Activated gamma-delta T cell treated with Interleukin-2 at 50 U/mL for 16 hours (primary cell): ENCODE results near the gene SARNP.

ENCODE experiments used
- DNase-seq: peaks from one replicate; pipeline ENCODE4 v3.0.0-alpha.2; 2020

The SARNP gene

DNA sequence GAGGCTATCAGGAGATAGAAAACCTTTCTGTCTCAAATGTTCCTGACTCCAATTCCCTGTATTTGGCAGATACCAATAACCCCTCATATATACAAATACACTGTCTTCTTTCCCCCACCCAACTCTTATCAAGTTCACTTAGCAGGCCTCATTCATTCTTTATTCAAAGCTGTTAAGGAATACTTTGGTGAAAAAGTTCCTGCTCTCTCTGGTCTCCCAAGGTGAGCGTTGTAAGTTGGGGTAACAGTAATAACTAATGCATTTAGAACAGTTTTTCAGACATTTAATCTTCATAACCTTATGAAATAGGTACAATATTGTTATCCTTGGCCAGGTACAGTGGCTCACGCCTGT, 78.5 kb downstream of the SARNP start:
- no peak for DNase-seq

DNA sequence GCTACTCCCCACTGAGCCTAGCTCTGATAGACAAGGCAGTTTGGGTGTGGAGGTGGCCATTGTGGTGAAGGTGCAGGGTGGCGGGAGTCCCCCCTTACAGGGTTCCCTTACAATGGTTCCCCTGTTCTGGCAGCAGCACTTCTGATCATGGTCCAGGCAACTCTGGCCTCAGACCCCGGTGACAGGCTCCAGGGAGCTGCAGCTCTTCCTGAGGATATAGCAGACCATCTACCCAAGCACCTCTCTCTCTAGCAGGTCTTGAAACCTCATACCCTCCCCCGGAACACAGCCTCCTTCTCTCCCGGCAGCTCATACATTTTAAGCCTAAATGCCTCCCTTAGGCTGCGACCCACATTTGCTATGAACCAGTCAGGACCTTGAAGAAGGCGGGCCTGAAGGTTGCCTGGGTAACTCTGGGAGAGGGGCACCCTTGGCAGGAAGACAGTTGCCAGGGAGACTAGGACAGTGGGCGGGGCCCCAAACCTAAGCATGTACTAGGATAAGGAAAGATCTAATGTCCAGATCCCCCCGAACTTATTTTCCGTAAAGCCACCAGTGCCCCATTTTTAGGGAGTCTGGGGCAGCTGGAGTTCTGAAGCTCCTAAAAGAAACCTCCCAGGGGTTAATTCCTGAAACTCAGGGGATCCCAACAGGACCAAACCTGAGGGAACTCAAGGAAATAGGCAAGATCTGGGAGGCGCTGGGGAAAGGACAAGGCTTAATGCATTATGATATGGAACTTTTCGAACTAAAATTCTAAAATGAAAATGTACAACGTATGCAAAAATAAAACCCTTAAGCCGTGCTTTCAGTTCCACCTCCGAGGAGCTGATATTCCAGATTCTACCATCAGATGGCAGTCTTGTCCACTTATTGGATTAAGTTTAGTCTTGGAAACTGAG, 79.2 kb downstream of the SARNP start:
- peak; percentile 77 for DNase-seq

GRCh38 chr12:55737581-55738122, 79.9 kb downstream of the SARNP start:
- DNase-seq = no peak

DNA sequence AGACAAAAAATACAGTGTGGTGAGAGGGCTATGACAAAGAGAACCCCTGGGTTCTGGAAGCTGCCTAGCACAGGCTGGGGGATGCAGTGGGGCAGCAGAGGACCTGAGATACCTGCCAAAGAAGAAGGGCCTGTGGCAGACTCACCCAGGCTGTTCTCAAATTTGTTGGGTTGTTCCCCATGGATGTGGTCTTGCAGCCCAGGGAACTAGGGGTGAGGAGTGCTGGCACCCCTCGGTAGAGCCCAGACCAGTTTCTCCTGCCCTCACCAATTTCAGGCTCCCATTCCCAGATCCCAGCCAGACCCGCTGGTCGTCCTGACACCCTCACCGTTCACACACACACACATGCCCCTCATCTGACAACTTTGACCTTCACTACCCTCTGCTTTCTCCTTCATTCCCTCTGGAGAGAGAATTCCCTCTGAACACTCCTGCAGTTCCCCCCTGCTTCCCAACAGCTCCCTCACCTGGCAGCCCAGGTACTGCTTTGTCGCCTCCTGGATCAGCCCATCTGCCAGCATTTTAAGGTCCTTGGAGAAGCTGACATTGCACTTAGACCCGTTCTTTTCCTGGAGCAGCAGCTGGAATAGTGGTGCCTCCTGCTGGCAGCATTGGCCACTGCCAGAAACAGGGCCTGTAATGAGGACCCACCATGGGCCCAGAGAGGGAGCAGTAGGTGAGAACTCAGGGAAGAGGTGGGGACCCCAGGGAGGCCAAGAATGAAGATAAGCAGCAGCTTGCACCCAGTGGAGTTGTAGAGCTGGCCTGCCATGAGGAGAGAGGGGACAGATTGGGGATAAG, 80.5 kb downstream of the SARNP start:
- DNase-seq = peak; percentile 48

- no peak for DNase-seq
These were observed 81.4 kb downstream of the SARNP start for GRCh38 chr12:55736076-55736475.

- no peak for DNase-seq
These were observed 82.9 kb downstream of the SARNP start for GRCh38 chr12:55734595-55734994.

GRCh38 chr12:55733858-55734257, 83.7 kb downstream of the SARNP start:
- no peak for DNase-seq

DNA sequence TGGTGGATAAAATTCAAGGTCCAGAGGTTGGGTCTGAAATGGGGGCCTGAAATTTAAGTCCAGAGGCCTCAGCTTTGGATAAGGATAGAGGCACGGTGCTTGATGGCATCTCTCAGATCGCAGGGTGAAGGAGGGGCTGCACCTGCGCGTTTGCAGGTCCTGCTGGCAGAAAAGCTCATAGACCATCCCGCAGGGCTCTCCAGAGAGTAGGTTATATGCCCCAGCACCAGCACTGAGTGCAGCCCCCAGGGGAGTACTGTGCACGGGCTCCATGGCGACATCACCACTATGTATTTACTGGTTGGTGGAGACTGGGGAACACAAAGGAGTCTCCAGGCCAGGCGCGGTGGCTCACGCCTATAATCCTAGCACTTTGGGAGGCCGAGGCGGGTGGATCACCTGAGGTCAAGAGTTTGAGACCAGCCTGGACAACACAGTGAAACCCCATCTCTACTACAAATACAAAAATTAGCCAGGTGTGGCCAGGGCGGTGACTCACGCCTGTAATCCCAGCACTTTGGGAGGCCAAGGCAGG, 84.4 kb downstream of the SARNP start:
- no peak for DNase-seq

GRCh38 chr12:55732288-55732687, 85.2 kb downstream of the SARNP start:
- DNase-seq = no peak

GRCh38 chr12:55729819-55730818, 87.4 kb downstream of the SARNP start:
- peak; percentile 35 for DNase-seq

- peak; percentile 56 for DNase-seq
These were observed 88.3 kb downstream of the SARNP start, which contains the start of gene CD63 for GRCh38 chr12:55728939-55729818. Gene CD63 (minus strand): TSS chr12:55729009. CDS start chr12:55728341, 668 bp downstream.

GRCh38 chr12:55728186-55728938, 89.2 kb downstream of the SARNP start:
- no peak for DNase-seq

GRCh38 chr12:55727643-55728185, 89.8 kb downstream of the SARNP start:
- no peak for DNase-seq

DNA sequence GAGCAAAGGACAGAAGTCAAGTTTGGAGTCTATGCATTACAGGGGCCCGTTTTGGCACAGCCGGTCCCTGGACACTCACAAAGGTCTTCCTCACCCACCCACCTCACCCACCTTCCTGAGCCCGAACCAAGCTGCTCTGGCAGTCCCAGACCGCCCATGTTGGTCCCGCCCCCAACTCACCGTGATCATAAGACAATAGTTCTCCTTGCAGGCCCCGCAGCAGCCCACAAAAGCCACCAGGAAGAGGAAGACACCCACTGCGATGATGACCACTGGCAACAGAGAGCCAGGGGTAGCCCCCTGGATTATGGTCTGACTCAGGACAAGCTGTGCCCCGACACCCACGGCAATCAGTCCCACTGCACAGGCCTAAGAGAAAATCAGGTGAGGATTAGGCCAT, 90.6 kb downstream of the SARNP start:
- DNase-seq = no peak

- DNase-seq = no peak
These were observed 92.0 kb downstream of the SARNP start for GRCh38 chr12:55725556-55725955.

DNA sequence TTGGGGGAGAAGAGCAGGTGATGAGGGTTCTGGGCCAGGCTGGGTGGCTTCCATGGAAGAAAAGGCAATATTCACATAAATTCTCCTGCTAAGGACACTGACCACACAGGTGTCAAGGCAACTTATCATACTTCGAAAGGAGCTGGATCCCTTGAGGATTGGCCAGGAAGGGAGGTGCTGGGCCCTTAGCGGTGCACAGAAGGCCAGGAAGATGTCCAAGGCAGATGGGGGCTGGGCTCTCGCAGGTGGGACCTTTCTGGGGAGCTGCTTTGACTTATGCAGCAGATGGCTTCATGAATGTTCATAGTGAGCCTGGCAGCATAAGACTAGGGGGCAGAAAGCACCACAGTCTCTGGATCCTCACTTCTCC, 92.6 kb downstream of the SARNP start:
- DNase-seq = no peak

GRCh38 chr12:55724226-55724939, 93.1 kb downstream of the SARNP start:
- DNase-seq = peak; percentile 63

DNA sequence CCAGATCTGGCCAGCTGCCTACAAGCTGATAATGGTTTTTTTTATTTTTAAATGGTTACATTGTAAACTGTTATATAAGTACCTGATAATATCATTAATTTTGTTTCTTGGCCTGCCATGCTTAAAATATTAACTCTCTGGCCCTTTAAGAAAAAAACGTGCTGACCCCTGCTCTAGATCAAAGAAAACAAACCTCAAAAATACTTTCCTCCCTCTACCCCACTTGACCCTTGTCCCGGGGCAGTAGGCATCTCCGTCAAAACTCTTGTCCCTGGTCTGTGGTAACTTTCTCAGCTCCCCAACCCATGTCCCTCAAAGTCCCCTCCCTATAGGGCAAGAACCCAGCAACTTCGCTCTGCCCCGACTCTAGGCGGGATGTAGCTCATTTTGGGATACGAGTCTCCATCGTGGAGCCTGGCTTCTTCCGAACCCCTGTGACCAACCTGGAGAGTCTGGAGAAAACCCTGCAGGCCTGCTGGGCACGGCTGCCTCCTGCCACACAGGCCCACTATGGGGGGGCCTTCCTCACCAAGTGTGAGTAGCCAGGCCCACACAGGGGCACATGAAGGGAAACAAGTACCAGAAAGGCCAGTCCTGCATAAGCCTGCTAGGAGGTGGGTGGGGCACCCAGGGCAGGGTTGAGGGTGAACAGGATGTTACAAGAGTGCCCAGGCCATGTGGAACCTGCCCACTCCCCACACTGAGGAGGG, 93.9 kb downstream of the SARNP start:
- DNase-seq = no peak

GRCh38 chr12:55722948-55723347, 94.6 kb downstream of the SARNP start:
- DNase-seq = no peak
